H1 (cell line): ENCODE data around the gene SEMA6D. TPM values are rescaled to one million over a fixed set of nuclear protein-coding genes. Genes with fewer than 3 reads are reported as not detected.

ENCODE experiments used
- CTCF ChIA-PET: fragments of 300-600 bp; sonication (Branson Sonifier 250); formaldehyde crosslinking; loops from one replicate; lab custom pipeline; 2021; ENCODE audit not compliant: partially characterized antibody; lab: Charles Lee
- POLR2A ChIA-PET: fragments of 300-600 bp; sonication (Branson Sonifier 250); formaldehyde crosslinking; loops from one replicate; lab custom pipeline; 2021; ENCODE audit warnings: inconsistent platforms; ENCODE audit not compliant: partially characterized antibody; lab: Charles Lee
- DNase-seq, 2 experiments: peaks; one replicate each; pipeline versions ENCODE4 v3.0.0 to v3.0.0-alpha.2; 2010 to 2022; ENCODE audit warnings: low spot score in 2 of 2, low read depth in 1 of 2, mixed read lengths in 1 of 2
- FAIRE-seq: peaks from 2 replicates; lab custom pipeline; 2011; peaks lifted over from hg19 to GRCh38; lab: Jason Lieb, UNC
- H2AFZ ChIP-seq: 2 replicates; pipeline ENCODE4 v1.8.1; 2012; ENCODE audit warnings: low read length, inconsistent platforms
- H2AK5ac ChIP-seq: 2 replicates; pipeline ENCODE4 v1.6.1; 2013; ENCODE audit warnings: low read depth, low read length
- H2BK120ac ChIP-seq: replicated peaks from 2 replicates; pipeline ENCODE3; 2013; ENCODE audit warnings: low read depth, low read length, inconsistent platforms
- H2BK12ac ChIP-seq: 2 replicates; pipeline ENCODE4 v1.6.1; 2013; ENCODE audit warnings: low read depth, low read length
- H2BK15ac ChIP-seq: 2 replicates; pipeline ENCODE4 v1.6.1; 2013; ENCODE audit warnings: low read length
- H2BK20ac ChIP-seq: 2 replicates; pipeline ENCODE4 v1.6.1; 2013; ENCODE audit warnings: low read length
- H2BK5ac ChIP-seq: 2 replicates; pipeline ENCODE4 v1.6.1; 2013; ENCODE audit warnings: low read depth, low read length
- H3K14ac ChIP-seq: 2 replicates; pipeline ENCODE4 v1.6.1; 2013; ENCODE audit warnings: inconsistent platforms; ENCODE audit not compliant: insufficient read length
- H3K18ac ChIP-seq: 2 replicates; pipeline ENCODE4 v1.6.1; 2013; ENCODE audit warnings: low read length; ENCODE audit errors: extremely low read depth
- H3K23ac ChIP-seq: 2 replicates; pipeline ENCODE4 v1.6.1; 2013; ENCODE audit warnings: inconsistent platforms; ENCODE audit not compliant: insufficient read length
- H3K23me2 ChIP-seq: 2 replicates; pipeline ENCODE4 v1.6.1; 2013; ENCODE audit warnings: low read depth, low read length
- H3K27ac ChIP-seq: 2 replicates; pipeline ENCODE4 v1.6.1; 2011; ENCODE audit warnings: low read depth, low read length, inconsistent platforms
- H3K27me3 ChIP-seq, 4 experiments: replicated peaks in 1 of 4; 1 replicate in 1 of 4; 2 replicates in 3 of 4; pipeline versions ENCODE4 v1.6.1 to v1.8.1; 2011 to 2013; ENCODE audit warnings: low read length in 3 of 4, mild to moderate bottlenecking in 3 of 4, inconsistent platforms in 2 of 4, mixed read lengths in 2 of 4, moderate library complexity in 1 of 4; ENCODE audit not compliant: control insufficient read depth in 3 of 4, insufficient read depth in 3 of 4; ENCODE audit errors: extremely low read depth in 1 of 4
- H3K36me3 ChIP-seq, 4 experiments: 2 replicates each; pipeline versions ENCODE4 v1.6.1 to v1.8.1; 2011 to 2013; ENCODE audit warnings: mild to moderate bottlenecking in 4 of 4, low read length in 3 of 4, moderate library complexity in 2 of 4, control low read depth in 1 of 4, inconsistent platforms in 1 of 4; ENCODE audit not compliant: insufficient read depth in 4 of 4, control insufficient read depth in 2 of 4
- H3K4ac ChIP-seq: replicated peaks from 2 replicates; pipeline ENCODE3; 2013; ENCODE audit warnings: low read length, low read depth, mixed read lengths, inconsistent platforms; ENCODE audit not compliant: insufficient read length
- H3K4me1 ChIP-seq, 4 experiments: replicated peaks in 1 of 4; 1 replicate in 1 of 4; 2 replicates in 3 of 4; pipeline versions ENCODE4 v1.6.1 to v1.8.1; 2011 to 2013; ENCODE audit warnings: low read length in 3 of 4, inconsistent platforms in 2 of 4, mixed read lengths in 1 of 4; ENCODE audit not compliant: insufficient read depth in 4 of 4, control insufficient read depth in 3 of 4
- H3K4me2 ChIP-seq, 2 experiments: 2 replicates each; pipeline versions ENCODE4 v1.6.1 to v1.8.1; 2011 to 2013; ENCODE audit warnings: low read depth in 2 of 2, low read length in 2 of 2, control low read depth in 1 of 2, inconsistent platforms in 1 of 2, mild to moderate bottlenecking in 1 of 2; ENCODE audit not compliant: insufficient read depth in 1 of 2
- H3K4me3 ChIP-seq, 4 experiments: fragments of 200-600, 300-600 bp in 1 of 4; sonication (generic), shearing (Covaris generic), sonication (Bioruptor Twin) in 1 of 4; 2 replicates each; pipeline versions ENCODE4 v1.5.1 to v1.8.1; 2011 to 2016; ENCODE audit warnings: low read length in 4 of 4, low read depth in 3 of 4, control low read depth in 2 of 4, inconsistent platforms in 2 of 4, mild to moderate bottlenecking in 2 of 4, mixed read lengths in 1 of 4, moderate library complexity in 1 of 4; ENCODE audit not compliant: insufficient read depth in 2 of 4; ENCODE audit errors: extremely low read depth in 1 of 4
- H3K56ac ChIP-seq: replicated peaks from 2 replicates; pipeline ENCODE3; 2013; ENCODE audit warnings: low read depth, mild to moderate bottlenecking, mixed read lengths, low read length, inconsistent platforms; ENCODE audit not compliant: insufficient read length
- H3K79me1 ChIP-seq: 2 replicates; pipeline ENCODE4 v1.6.1; 2013; ENCODE audit warnings: low read depth, low read length, control low read depth
- H3K79me2 ChIP-seq, 2 experiments: 2 replicates each; pipeline versions ENCODE4 v1.6.1 to v1.8.1; 2012 to 2013; ENCODE audit warnings: low read length in 2 of 2, mild to moderate bottlenecking in 2 of 2, inconsistent platforms in 1 of 2; ENCODE audit not compliant: insufficient read depth in 2 of 2, control insufficient read depth in 1 of 2
- H3K9ac ChIP-seq, 4 experiments: replicated peaks in 1 of 4; 1 replicate in 1 of 4; 2 replicates in 3 of 4; pipeline versions ENCODE4 v1.6.1 to v1.8.1; 2011 to 2013; ENCODE audit warnings: low read depth in 3 of 4, low read length in 3 of 4, control low read depth in 2 of 4, mild to moderate bottlenecking in 2 of 4, moderate library complexity in 2 of 4, inconsistent platforms in 1 of 4; ENCODE audit errors: extremely low read depth in 1 of 4
- H3K9me3 ChIP-seq, 2 experiments: 2 replicates each; pipeline versions ENCODE4 v1.6.1 to v1.8.1; 2012 to 2013; ENCODE audit warnings: mild to moderate bottlenecking in 2 of 2, moderate library complexity in 2 of 2, control low read depth in 1 of 2, inconsistent platforms in 1 of 2, low read depth in 1 of 2, low read length in 1 of 2, mixed read lengths in 1 of 2; ENCODE audit not compliant: insufficient read depth in 2 of 2
- H4K20me1 ChIP-seq, 2 experiments: replicated peaks in 1 of 2; 2 replicates each; pipeline versions ENCODE3 to v1.8.1; 2011 to 2013; ENCODE audit warnings: inconsistent platforms in 2 of 2, low read length in 2 of 2, mild to moderate bottlenecking in 1 of 2; ENCODE audit not compliant: insufficient read depth in 2 of 2, control insufficient read depth in 1 of 2
- H4K5ac ChIP-seq: 2 replicates; pipeline ENCODE4 v1.6.1; 2013; ENCODE audit warnings: low read length, low read depth, mixed read lengths, inconsistent platforms; ENCODE audit not compliant: insufficient read length
- H4K8ac ChIP-seq: 2 replicates; pipeline ENCODE4 v1.8.0; 2013; ENCODE audit warnings: mild to moderate bottlenecking, moderate library complexity, low read length, inconsistent platforms; ENCODE audit not compliant: insufficient read depth; ENCODE audit errors: extremely low read depth
- H4K91ac ChIP-seq: replicated peaks from 2 replicates; pipeline ENCODE3; 2013; ENCODE audit warnings: low read length, mixed read lengths, inconsistent platforms; ENCODE audit not compliant: insufficient read length
- POLR2AphosphoS5 ChIP-seq: IDR thresholded peaks from 2 replicates; pipeline ENCODE4 v1.6.1; 2011; ENCODE audit warnings: low read depth, low read length
- WGBS, 2 experiments: shearing (Covaris generic) in 1 of 2; methylation state at CpG; one replicate each; pipeline versions ENCODE4 v1.1.6 to v1.1.7; 2013 to 2015; ENCODE audit warnings: low lambda C conversion rate in 2 of 2, mixed read lengths in 2 of 2, inconsistent platforms in 1 of 2, low coverage in 1 of 2, missing lambda C conversion rate in 1 of 2; ENCODE audit not compliant: insufficient replicate concordance in 2 of 2, insufficient coverage in 1 of 2, insufficient read length in 1 of 2; ENCODE audit errors: extremely low coverage in 1 of 2, missing lambda C conversion rate in 1 of 2; 5-methylcytosine and 5-hydroxymethylcytosine counted together
- polyA plus RNA-seq, 7 experiments: library from polyadenylated mRNA; depleted of rRNA in 3 of 7; stranded (reverse) in 5 of 7; unstranded in 2 of 7; fragments of >200 nt in 5 of 7; fragments of 200-250 nt in 2 of 7; gene quantifications; 1 replicate in 5 of 7; 2 replicates in 1 of 7; 4 replicates in 1 of 7; pipeline versions ENCODE4 v1.2.1 to v1.2.3, GENCODE V29; 2011 to 2013; ENCODE audit warnings: missing spikeins in 2 of 7, mixed read lengths in 2 of 7
- total RNA-seq: library from RNA; stranded (reverse); fragmentation: NEBNext Ultra II Directional; extraction: Animal tissue kit (Norgen Biotek cat#: 25700); gene quantifications from 2 replicates; pipeline ENCODE4 v1.2.1, GENCODE V29; 2021

Gene SEMA6D
- total and polyA plus RNA-seq, 2 of the 8 experiments (the other 6 are each of a cell fraction or from before 2014, with no cell fraction given) = 2.2 to 3.8 TPM

DNA sequence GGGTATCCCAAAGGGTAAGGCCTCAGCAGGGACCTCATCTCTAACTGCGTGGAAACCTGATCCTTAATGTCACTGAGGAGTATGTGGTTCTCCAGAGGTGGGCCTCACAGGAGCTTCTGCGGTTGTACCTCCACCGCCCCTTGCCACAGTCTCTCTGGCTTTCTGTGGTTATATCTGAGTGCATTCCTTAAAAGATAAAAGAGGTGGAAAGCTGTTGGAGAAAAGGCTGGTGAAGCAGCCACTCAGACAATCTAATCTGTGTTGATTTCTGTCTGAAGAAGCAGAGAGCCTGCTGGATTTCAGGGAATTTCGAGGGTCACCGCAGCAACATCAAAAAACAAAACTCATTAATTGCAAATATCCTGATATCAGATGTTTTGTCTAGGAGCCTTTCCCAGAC, 51.4 kb downstream of the SEMA6D start:
- no peak overlapping the region for H3K4me3 ChIP-seq
- H3K4me1 ChIP-seq = no peaks in the 10 kb centered on the region
- no peaks in the 10 kb centered on the region for H4K20me1 ChIP-seq
- H2BK15ac ChIP-seq = no peak overlapping the region
- no peaks in the 10 kb centered on the region; a peak in 1 of 4 replicates for H3K79me2 ChIP-seq
- no peaks in the 10 kb centered on the region for H3K9me3 ChIP-seq
- no peak for DNase-seq
- H3K4ac ChIP-seq = no peak overlapping the region
- no peak for TF ChIP-seq POLR2AphosphoS5
- no peaks in the 10 kb centered on the region for H3K79me1 ChIP-seq
- H4K5ac ChIP-seq = no peak overlapping the region
- no peak overlapping the region for H3K27ac ChIP-seq
- H3K4me2 ChIP-seq = no peak overlapping the region
- H2AK5ac ChIP-seq = no peak overlapping the region
- CTCF ChIA-PET = interaction anchor here (0.6 to 1.4 kb wide), 3 partner anchors 57 to 219 kb away, joined by 3 read pairs; no protein-coding TSS in a partner anchor
- no peak overlapping the region for H3K18ac ChIP-seq
- no peak overlapping the region for H3K23ac ChIP-seq
- no peak overlapping the region for H2BK5ac ChIP-seq
- no peak overlapping the region for H2BK12ac ChIP-seq
- no peak overlapping the region for H3K56ac ChIP-seq
- H3K36me3 ChIP-seq = peaks cover 0 to 23% (median 8%) of the 10 kb centered on the region in 4 experiments; a peak in 4 of 8 replicates
- H3K9ac ChIP-seq = no peak overlapping the region
- H4K8ac ChIP-seq = no peak overlapping the region
- no peaks in the 10 kb centered on the region for H3K23me2 ChIP-seq
- no peak overlapping the region for H4K91ac ChIP-seq
- no peak overlapping the region for H3K14ac ChIP-seq
- WGBS, 2 experiments = 80% methylated on average over 5 of the region's 5 CpGs; no CpG with 5 or more reads in 1 of the 2 experiments
- no peak overlapping the region for H2AFZ ChIP-seq
- no peak overlapping the region for H2BK20ac ChIP-seq
- peaks cover 0 to 1% (median 0%) of the 10 kb centered on the region in 4 experiments; a peak in 1 of 7 replicates for H3K27me3 ChIP-seq
- no peak overlapping the region for H2BK120ac ChIP-seq
- no peak for FAIRE-seq
- POLR2A ChIA-PET = no interaction called here
